GM12878 (cell line): ENCODE results near the gene BUD23. TPM values are rescaled to one million over a fixed set of nuclear protein-coding genes. Genes with fewer than 3 reads are reported as not detected.

ENCODE experiments used
- ATAC-seq: fragments of 200-7000 bp; cut with Tn5 transposase; 3 replicates; pipeline ENCODE4 v1.9.1; 2020; ENCODE audit warnings: mild to moderate bottlenecking, moderate library complexity
- BruUV-seq: library from RNA; stranded (reverse); fragments of 400-500 nt; replicated peaks from 2 replicates; lab custom pipeline; 2021; lab: Mats Ljungman, UMichigan
- CTCF ChIA-PET: fragments of 300-600 bp; sonication (Branson Sonifier 250); formaldehyde crosslinking; extraction: SDS; loops from one replicate; lab custom pipeline; 2021; ENCODE audit warnings: inconsistent platforms; lab: Yijun Ruan, JAX
- POLR2A ChIA-PET: fragments of 350-600 bp; formaldehyde crosslinking; extraction: SDS; loops from one replicate; lab custom pipeline; 2021; ENCODE audit warnings: inconsistent platforms; lab: Charles Lee
- RAD21 ChIA-PET: fragments of 300-600 bp; sonication (Branson Sonifier 250); formaldehyde crosslinking; loops from one replicate; lab custom pipeline; 2023; ENCODE audit warnings: antibody characterized with exemption; ENCODE audit not compliant: unreplicated experiment; lab: Charles Lee
- SMC1A ChIA-PET: fragments of 300-600 bp; sonication (Branson Sonifier 250); formaldehyde crosslinking; loops from one replicate; lab custom pipeline; 2023; ENCODE audit not compliant: unreplicated experiment, uncharacterized antibody; lab: Charles Lee
- DNase-seq: peaks from one replicate; pipeline ENCODE4 v3.0.0-alpha.2; 2011; ENCODE audit warnings: low read depth, low spot score
- FAIRE-seq: peaks from 3 replicates; lab custom pipeline; 2011; peaks lifted over from hg19 to GRCh38; lab: Jason Lieb, UNC
- H2AFZ ChIP-seq: 2 replicates; pipeline ENCODE4 v1.6.0; 2011; ENCODE audit warnings: low read depth, low read length, control low read depth; ENCODE audit not compliant: control insufficient read depth
- H3K27ac ChIP-seq: 2 replicates; pipeline ENCODE4 v1.5.1; 2011; ENCODE audit warnings: control low read depth; ENCODE audit not compliant: control insufficient read depth, insufficient read depth
- H3K27me3 ChIP-seq, 2 experiments: replicated peaks in 1 of 2; 2 replicates each; pipeline versions ENCODE4 v1.6.0 to v1.6.1; 2011; ENCODE audit warnings: low read length in 1 of 2; ENCODE audit not compliant: control insufficient read depth in 2 of 2, insufficient read depth in 2 of 2
- H3K36me3 ChIP-seq, 2 experiments: 2 replicates each; pipeline ENCODE4 v1.5.1; 2011; ENCODE audit warnings: low read length in 1 of 2; ENCODE audit not compliant: control insufficient read depth in 2 of 2, insufficient read depth in 2 of 2
- H3K4me1 ChIP-seq: 2 replicates; pipeline ENCODE4 v1.6.1; 2011; ENCODE audit warnings: mild to moderate bottlenecking, low read length, moderate library complexity, mixed read lengths; ENCODE audit not compliant: control insufficient read depth, insufficient read depth
- H3K4me2 ChIP-seq: 2 replicates; pipeline ENCODE4 v1.6.0; 2011; ENCODE audit warnings: control low read depth; ENCODE audit not compliant: control insufficient read depth, insufficient read depth
- H3K4me3 ChIP-seq: fragments of 200-600 bp; sonication (generic); 2 replicates; pipeline ENCODE4 v1.5.1; 2016
- H3K79me2 ChIP-seq: 2 replicates; pipeline ENCODE4 v1.6.0; 2011; ENCODE audit warnings: low read length; ENCODE audit not compliant: control insufficient read depth, insufficient read depth
- H3K9ac ChIP-seq: 2 replicates; pipeline ENCODE4 v1.8.0; 2011; ENCODE audit warnings: low read length, control low read depth, mixed read lengths; ENCODE audit not compliant: control insufficient read depth, insufficient read depth
- H3K9me3 ChIP-seq: replicated peaks from 3 replicates; pipeline ENCODE4 v1.5.1; 2011; ENCODE audit warnings: mild to moderate bottlenecking, low read length; ENCODE audit not compliant: control insufficient read depth, insufficient read depth
- H4K20me1 ChIP-seq: 2 replicates; pipeline ENCODE4 v1.6.0; 2011; ENCODE audit not compliant: control insufficient read depth, insufficient read depth
- MEF2B ChIP-seq: fragments of 450-650 bp; IDR thresholded peaks from 2 replicates; pipeline ENCODE4 v1.6.1; 2018; ENCODE audit warnings: mild to moderate bottlenecking, moderate library complexity; ENCODE audit not compliant: partially characterized antibody, poor library complexity, severe bottlenecking
- WGBS: methylation state at CpG from one replicate; pipeline ENCODE4 v1.1.6; 2016; ENCODE audit warnings: low lambda C conversion rate; ENCODE audit not compliant: insufficient replicate concordance, insufficient coverage; ENCODE audit errors: missing lambda C conversion rate; 5-methylcytosine and 5-hydroxymethylcytosine counted together
- in situ Hi-C: fragments of 300-500 bp; cut with MboI; formaldehyde crosslinking; loops from 9 replicates; pipeline ENCODE4 v1.14.3; 2018; ENCODE audit warnings: mixed read lengths
- intact Hi-C: fragments of 100-400 bp; cut with micrococcal nuclease; formaldehyde crosslinking; loops from one replicate; pipeline ENCODE4 v1.14.2; 2022; ENCODE audit not compliant: unreplicated experiment
- polyA plus RNA-seq, 11 experiments: library from polyadenylated mRNA; depleted of rRNA in 4 of 11; unstranded in 6 of 11; stranded (reverse) in 5 of 11; fragments of >200 nt; fragmentation: Nextera tagmentation in 4 of 11; fragmentation: Illumina TruSeq in 1 of 11; extraction: Ambion mirVana in 4 of 11; extraction: Trizol in 1 of 11; gene quantifications; 1 replicate in 1 of 11; 2 replicates in 10 of 11; pipeline versions ENCODE4 v1.2.1 to v1.2.3, GENCODE V29; 2011 to 2016; ENCODE audit warnings: inconsistent platforms in 2 of 11, missing spikeins in 2 of 11, low read depth in 1 of 11
- total RNA-seq, 4 experiments: library from RNA; depleted of rRNA in 3 of 4; stranded (reverse); fragments of >200 nt in 3 of 4; fragmentation: Illumina TruSeq in 1 of 4; extraction: Trizol in 1 of 4; gene quantifications; 2 replicates each; pipeline versions ENCODE4 v1.2.1 to v1.2.3, GENCODE V29; 2013 to 2021
- TF ChIP-seq, protein P1 (sequence below): IDR thresholded peaks from 2 replicates; pipeline ENCODE4 v1.6.1; 2012; ENCODE audit warnings: improper control_type of control experiment, low read depth, low read length; ENCODE audit not compliant: insufficient replicate concordance

The BUD23 gene
- total and polyA plus RNA-seq, 10 of the 15 experiments (the other 5 are each of a cell fraction or from before 2014, with no cell fraction given) = 36.4 to 138 (median 99.5) TPM

DNA sequence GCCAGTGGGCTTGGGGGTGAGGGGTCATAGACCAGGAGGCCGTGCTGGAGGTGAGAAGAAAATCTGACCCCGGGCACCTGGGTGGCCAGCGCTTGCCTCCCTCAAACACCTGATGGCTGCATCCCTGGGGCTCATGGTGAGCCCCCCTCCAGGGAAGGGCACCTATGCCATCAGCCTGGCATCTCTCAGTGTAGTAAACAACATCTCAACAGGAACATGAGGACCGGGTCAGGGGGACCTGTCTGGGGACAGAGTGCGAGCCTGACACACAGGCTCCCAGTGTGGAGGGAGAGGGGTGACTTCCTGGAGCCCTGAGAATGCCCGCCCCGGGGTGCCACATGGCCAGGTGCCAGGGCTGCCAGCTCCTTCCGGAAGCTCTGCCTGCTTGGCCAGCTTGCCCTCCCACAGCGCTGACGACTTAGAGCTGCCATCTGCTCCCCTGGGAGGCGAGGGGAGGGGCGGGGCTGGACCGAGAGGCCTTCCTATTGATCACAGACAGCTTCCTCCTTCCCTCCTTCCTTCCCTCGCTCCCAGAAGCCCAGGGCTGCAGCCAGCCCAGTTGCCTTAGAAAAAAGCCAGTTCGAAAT, 23.7 kb downstream of the BUD23 start:
- Histone ChIP-seq H3K4me2 (no peak overlapping the region), H4K20me1 (no peaks in the 10 kb centered on the region), H3K4me1 (no peaks in the 10 kb centered on the region), H3K36me3 (no peaks in the 10 kb centered on the region; a peak in 1 of 4 replicates), H3K27ac (no peak overlapping the region), H3K27me3 (no peaks in the 10 kb centered on the region), H3K4me3 (no peak overlapping the region), H3K79me2 (no peaks in the 10 kb centered on the region), H3K9ac (no peak overlapping the region), H2AFZ (no peak overlapping the region), H3K9me3 (no peaks in the 10 kb centered on the region)
- no TSS peak for BruUV-seq
- in situ Hi-C loops = no loop called here
- FAIRE-seq = no peak
- ChIA-PET SMC1A (no interaction called here), POLR2A (interaction anchor here (0.7 kb wide), 1 partner anchor 65 kb away, joined by 3 read pairs; no protein-coding TSS in a partner anchor), RAD21 (no interaction called here), CTCF (no interaction called here)
- TF ChIP-seq, protein P1, sequence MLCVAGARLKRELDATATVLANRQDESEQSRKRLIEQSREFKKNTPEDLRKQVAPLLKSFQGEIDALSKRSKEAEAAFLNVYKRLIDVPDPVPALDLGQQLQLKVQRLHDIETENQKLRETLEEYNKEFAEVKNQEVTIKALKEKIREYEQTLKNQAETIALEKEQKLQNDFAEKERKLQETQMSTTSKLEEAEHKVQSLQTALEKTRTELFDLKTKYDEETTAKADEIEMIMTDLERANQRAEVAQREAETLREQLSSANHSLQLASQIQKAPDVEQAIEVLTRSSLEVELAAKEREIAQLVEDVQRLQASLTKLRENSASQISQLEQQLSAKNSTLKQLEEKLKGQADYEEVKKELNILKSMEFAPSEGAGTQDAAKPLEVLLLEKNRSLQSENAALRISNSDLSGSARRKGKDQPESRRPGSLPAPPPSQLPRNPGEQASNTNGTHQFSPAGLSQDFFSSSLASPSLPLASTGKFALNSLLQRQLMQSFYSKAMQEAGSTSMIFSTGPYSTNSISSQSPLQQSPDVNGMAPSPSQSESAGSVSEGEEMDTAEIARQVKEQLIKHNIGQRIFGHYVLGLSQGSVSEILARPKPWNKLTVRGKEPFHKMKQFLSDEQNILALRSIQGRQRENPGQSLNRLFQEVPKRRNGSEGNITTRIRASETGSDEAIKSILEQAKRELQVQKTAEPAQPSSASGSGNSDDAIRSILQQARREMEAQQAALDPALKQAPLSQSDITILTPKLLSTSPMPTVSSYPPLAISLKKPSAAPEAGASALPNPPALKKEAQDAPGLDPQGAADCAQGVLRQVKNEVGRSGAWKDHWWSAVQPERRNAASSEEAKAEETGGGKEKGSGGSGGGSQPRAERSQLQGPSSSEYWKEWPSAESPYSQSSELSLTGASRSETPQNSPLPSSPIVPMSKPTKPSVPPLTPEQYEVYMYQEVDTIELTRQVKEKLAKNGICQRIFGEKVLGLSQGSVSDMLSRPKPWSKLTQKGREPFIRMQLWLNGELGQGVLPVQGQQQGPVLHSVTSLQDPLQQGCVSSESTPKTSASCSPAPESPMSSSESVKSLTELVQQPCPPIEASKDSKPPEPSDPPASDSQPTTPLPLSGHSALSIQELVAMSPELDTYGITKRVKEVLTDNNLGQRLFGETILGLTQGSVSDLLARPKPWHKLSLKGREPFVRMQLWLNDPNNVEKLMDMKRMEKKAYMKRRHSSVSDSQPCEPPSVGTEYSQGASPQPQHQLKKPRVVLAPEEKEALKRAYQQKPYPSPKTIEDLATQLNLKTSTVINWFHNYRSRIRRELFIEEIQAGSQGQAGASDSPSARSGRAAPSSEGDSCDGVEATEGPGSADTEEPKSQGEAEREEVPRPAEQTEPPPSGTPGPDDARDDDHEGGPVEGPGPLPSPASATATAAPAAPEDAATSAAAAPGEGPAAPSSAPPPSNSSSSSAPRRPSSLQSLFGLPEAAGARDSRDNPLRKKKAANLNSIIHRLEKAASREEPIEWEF = no peak
- peak; percentile 19 for TF ChIP-seq MEF2B
- no peak for DNase-seq
- intact Hi-C loops = no loop called here
- WGBS = 33% methylated on average over 15 of the region's 15 CpGs
- ATAC-seq = peak; percentile 66
